ENCODE results near the gene GRIPAP1. TPM values are rescaled to one million over a fixed set of nuclear protein-coding genes. Genes with fewer than 3 reads are reported as not detected.

Gene GRIPAP1
- total RNA-seq, 1 donor from 2014 or later: 17.7 TPM

DNA sequence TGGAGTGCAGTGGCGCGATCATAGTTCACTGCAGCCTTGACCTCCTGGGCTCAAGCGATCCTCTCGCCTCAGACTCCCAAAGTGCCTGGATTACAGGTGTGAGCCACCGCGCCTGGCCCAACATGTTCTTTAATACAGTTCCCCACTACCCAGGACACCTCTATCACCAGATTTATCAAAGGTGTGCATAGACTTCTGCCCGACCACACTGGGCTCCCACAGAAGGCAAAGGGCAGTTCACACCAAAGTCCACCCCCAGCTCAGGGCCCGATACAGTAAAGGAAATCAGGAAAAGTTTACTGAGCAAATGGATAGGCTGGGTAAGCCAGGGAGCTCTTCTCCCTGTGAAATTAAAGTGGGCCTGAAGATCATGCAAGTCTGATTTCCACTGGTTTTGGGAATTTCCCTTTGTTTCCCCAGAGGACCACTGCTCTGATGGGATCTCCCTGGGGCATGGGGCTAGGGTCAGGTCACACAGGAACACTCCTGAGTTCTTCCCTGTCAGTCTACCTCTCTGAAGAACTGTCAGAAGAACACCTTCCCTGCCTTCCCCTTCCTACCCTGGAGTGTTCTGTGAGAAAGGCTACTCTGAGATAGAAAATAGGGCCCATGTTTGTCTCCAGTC, 65.5 kb downstream of the GRIPAP1 start:
- ATAC-seq (ENCODE audit: poor library complexity): no peak
- no peak for DNase-seq
- intact Hi-C loops (cut with DNase I): no loop called here

DNA sequence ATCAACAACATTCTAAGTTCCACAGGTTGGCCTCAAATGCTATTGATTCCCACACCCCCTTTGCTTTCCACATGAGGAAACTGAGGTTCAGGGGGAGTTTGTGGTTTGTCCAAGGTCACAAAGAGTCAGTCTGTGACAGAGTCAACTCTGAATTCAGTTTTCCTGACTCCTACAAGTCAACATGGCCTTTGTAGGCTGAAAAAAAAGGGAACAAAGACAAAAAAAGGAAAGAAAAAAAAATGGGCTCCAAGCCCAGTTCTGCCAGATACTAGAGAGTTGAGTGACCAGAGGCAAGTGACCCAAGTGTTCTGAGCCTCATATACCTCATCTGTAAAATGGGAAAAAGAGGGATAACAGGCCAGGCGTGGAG, 66.8 kb downstream of the GRIPAP1 start:
- intact Hi-C loops (cut with DNase I): no loop called here
- DNase-seq (no peak), ATAC-seq (ENCODE audit: poor library complexity) (no peak)

DNA sequence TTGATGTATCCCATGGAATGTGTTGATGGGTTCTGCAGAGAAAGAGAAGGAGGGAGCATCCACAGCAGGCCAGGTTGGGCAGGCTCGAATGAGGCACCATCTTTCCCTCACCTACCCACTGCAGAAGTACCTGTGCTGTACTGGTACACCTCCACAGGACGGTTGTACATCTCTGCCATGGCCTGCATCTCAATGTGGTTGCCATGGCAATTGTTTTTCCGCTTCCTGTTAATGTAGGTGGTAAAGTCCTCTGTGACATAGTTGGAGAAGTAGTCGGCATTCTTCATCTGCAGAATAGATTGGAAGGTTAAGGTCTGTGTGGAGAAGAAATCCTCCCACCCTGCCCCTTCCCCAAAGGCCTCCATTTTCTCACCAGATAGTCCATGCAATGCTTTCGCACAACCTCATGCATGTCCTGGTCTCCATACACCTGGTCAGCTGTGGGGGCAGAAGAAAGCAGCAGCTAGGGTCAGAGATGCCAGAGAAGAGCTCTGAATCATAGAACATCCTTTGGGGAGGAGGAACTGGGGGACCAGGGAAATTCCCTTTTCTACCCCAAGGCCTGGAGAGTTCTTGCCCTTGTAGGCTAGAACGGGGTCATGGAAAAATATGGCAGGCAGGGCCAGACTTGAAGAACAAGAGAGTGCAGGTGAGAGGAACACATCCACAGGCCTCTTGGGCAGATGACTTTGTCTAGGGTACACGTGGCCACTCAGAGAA, 67.3 kb downstream of the GRIPAP1 start:
- no peak for ATAC-seq (ENCODE audit: poor library complexity)
- intact Hi-C loops (cut with DNase I): no loop called here
- DNase-seq: no peak

DNA sequence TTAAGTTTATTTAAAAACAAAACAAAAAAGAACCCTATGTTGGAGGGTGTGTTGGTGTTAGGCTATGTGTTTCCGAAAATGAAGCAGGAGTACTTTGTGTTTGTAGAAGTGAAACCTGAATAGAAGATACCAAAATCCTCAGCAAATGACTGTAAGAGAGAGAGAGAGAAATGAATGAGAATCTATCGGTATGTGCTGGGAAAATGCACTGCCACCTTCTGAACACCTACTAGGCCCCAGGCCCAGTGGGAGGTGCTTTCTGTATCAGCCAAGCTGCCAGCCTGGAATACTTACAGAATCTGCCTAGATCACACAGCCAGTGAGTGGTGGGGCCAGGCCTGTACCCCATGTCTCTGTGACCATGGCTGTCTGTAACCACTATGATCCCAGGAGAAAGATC, 68.3 kb downstream of the GRIPAP1 start:
- intact Hi-C loops (cut with DNase I): no loop called here
- ATAC-seq (ENCODE audit: poor library complexity): no peak

DNA sequence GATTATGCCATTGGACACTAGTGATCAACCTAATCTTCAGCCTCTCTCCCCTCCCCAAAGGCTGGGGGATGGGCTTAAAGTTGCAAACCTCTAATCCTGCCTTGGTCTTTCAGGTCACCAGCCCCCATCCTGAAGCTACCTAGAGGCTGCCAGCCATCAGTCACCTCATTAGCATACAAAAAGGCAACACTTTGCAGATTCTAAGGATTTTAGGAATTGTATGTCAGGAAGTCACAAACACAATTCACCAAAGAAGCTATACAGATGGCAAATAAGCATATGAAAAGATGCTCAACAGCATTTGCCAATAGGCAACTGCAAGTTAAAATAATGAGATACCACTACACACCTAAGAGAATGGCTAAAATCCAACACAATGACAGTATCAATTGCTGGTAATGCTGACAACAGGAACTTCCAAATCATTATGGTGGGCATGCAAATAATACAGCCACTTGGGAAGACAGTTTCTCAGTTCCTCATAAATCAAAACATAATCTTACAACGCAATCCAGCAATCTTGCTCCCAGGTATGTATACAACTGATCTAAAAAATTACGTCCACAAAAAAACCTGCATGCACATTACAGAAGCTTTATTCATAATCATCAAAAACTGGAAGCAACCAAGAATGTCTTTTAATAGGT, 74.2 kb downstream of the GRIPAP1 start:
- intact Hi-C loops (cut with DNase I): no loop called here
- DNase-seq (no peak), ATAC-seq (ENCODE audit: poor library complexity) (no peak)

More for the DNA sequence above, 68.3 kb downstream of the GRIPAP1 start:
- no peak for DNase-seq

DNA sequence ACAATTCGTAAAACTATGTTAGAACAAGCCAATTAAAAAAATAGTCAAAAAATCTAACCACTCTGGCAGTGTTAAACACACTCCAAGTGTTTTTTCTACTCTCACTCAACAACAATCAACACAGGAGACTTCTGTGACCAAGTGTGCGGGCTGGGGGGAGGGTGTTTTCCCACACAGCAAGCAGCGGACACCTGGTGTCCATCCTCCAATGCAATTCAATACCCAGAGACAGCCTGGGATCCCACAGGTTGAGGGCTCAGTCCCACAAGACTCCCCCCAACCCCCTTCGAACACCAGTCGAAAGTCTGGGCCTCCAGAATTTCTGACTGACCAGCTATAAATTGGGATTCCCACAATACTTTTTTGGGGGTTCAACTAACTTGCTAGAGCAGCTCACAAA, 74.9 kb downstream of the GRIPAP1 start:
- intact Hi-C loops (cut with DNase I): no loop called here

DNA sequence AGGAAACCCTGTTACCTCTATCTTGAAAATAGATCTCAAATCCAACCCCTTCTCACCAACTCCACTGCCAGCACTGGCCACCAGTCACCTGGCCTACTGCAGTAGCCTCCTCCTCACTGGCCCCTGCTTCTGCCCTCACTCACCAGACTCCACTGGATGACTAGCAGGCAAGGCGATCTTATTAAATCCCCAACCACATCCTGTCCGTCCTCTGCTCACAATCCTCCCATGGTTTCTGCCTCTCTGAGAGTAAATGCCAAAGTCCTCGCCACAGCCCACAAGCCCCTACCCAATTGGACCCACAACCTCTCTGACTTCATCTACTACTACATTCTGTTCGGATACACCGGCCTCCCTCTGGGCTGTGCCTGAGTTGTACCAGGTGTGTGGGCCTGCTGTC, 77.8 kb downstream of the GRIPAP1 start:
- intact Hi-C loops (cut with DNase I): no loop called here

More for the DNA sequence above, 74.9 kb downstream of the GRIPAP1 start:
- DNase-seq (no peak), ATAC-seq (ENCODE audit: poor library complexity) (no peak)

DNA sequence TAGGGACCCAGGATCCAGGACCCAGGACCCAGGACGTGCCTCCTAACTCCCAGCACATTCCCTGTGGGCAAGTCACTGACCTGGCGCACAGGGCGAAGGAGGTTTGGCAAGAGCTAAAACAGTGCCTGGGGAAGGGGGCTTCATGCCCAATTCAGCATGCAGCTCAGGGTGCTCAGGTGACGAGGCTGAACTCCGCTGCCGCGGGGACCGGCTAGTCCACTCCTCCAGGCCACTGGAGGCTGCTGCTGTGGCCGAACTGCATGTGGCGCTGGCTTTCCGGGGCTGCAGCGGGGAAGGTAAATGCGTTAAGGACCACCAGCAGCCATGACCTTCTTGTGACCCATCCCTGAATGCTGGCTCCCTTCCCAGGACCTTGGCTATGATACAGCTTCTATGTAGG, 78.3 kb downstream of the GRIPAP1 start:
- no peak for DNase-seq
- no peak for ATAC-seq (ENCODE audit: poor library complexity)

More for the DNA sequence above, 77.8 kb downstream of the GRIPAP1 start:
- no peak for DNase-seq
- no peak for ATAC-seq (ENCODE audit: poor library complexity)

More for the DNA sequence above, 78.3 kb downstream of the GRIPAP1 start:
- intact Hi-C loops (cut with DNase I): no loop called here

Other genes with a start within 250 kb of the GRIPAP1 start
- not detected for gene GLOD5, start 240.5 kb downstream of the GRIPAP1 start, total RNA-seq
- 0.13 TPM for gene GATA1, start 215.7 kb downstream of the GRIPAP1 start, total RNA-seq
- 35.3 TPM for gene HDAC6, start 200.2 kb downstream of the GRIPAP1 start, total RNA-seq
- not detected for gene ERAS, start 175.8 kb downstream of the GRIPAP1 start, total RNA-seq
- 0.30 TPM for gene PCSK1N, start 166.7 kb downstream of the GRIPAP1 start, total RNA-seq
- gene TIMM17B, start 104.5 kb downstream of the GRIPAP1 start, total RNA-seq: 79.7 TPM
- gene PQBP1, start 104.3 kb downstream of the GRIPAP1 start, total RNA-seq: 56.2 TPM
- gene SLC35A2, start 90.6 kb downstream of the GRIPAP1 start, total RNA-seq: 12.9 TPM
- 3.0 TPM for gene PIM2, start 83.2 kb downstream of the GRIPAP1 start, total RNA-seq
- gene OTUD5, start 44.7 kb downstream of the GRIPAP1 start, total RNA-seq: 16.7 TPM
- gene KCND1, start 30.4 kb downstream of the GRIPAP1 start, total RNA-seq: 0.38 TPM
- gene TFE3, start 41.1 kb upstream of the GRIPAP1 start, total RNA-seq: 19.3 TPM
- gene CCDC120, start 56.7 kb upstream of the GRIPAP1 start, total RNA-seq: 1.2 TPM
- gene PRAF2, start 71.7 kb upstream of the GRIPAP1 start, total RNA-seq: 6.9 TPM
- gene WDR45, start 77.6 kb upstream of the GRIPAP1 start, total RNA-seq: 79.0 TPM
- gene GPKOW, start 121.5 kb upstream of the GRIPAP1 start, total RNA-seq: 17.8 TPM
- 5.3 TPM for gene MAGIX, start 160.5 kb upstream of the GRIPAP1 start, total RNA-seq
- 50.1 TPM for gene PLP2, start 169.6 kb upstream of the GRIPAP1 start, total RNA-seq
- gene PRICKLE3, start 184.1 kb upstream of the GRIPAP1 start, total RNA-seq: 12.7 TPM
- gene SYP, start 197.9 kb upstream of the GRIPAP1 start, total RNA-seq: 1.6 TPM
- gene CACNA1F, start 231.1 kb upstream of the GRIPAP1 start, total RNA-seq: 0.11 TPM
- 10.8 TPM for gene CCDC22, start 233.2 kb upstream of the GRIPAP1 start, total RNA-seq

Measured in Right ventricle myocardium superior (tissue), 1 donor.